Fibroblast of villous mesenchyme (primary cell): ENCODE data around the gene DTD1. TPM values are rescaled to one million over a fixed set of nuclear protein-coding genes. Genes with fewer than 3 reads are reported as not detected.

ENCODE experiments used
- DNase-seq: peaks from one replicate; pipeline ENCODE4 v3.0.0-alpha.2; 2010; ENCODE audit warnings: low read depth
- H3K4me3 ChIP-seq: 2 replicates; pipeline ENCODE4 v1.5.1; 2011; ENCODE audit warnings: low read depth, mild to moderate bottlenecking, low read length
- CTCF ChIP-seq: IDR thresholded peaks from 2 replicates; pipeline ENCODE4 v1.5.1; 2012; ENCODE audit warnings: low read depth, mild to moderate bottlenecking, low read length; ENCODE audit not compliant: insufficient read depth
- total RNA-seq: library from RNA; depleted of rRNA; stranded (reverse); fragments of >200 nt; gene quantifications from 2 replicates; pipeline ENCODE4 v1.2.3, GENCODE V29; 2012

The DTD1 gene
- total RNA-seq, 1 donor, result 47.1 TPM

DNA sequence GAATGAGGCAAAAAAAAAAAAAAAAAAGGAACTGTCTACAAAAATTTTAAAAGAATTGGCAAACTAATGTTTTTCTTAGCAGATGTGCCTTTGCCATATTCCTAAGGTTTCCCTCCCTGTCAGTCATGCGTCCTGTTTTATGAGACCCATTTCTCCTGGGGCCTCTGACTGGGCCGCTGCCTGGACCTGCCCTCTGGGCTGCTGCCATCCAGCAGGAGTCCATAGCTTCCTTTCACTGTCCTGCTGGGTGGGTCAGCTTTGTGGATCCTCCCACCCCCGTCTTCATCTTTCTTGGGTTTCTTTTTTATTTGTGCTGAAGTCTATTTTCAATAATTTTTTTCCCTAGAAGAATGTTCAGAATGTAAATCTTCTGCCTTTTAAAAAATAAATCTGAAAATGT, 114.9 kb downstream of the DTD1 start:
- H3K4me3 ChIP-seq, result no peak overlapping the region
- TF ChIP-seq CTCF, result no peak
- DNase-seq, result peak; percentile 38

- peak; percentile 88 for DNase-seq
- no peak overlapping the region for H3K4me3 ChIP-seq
- no peak for TF ChIP-seq CTCF
Observed at GRCh38 chr20:18705490-18705889, 117.6 kb downstream of the DTD1 start.

- TF ChIP-seq CTCF, result no peak
- no peak overlapping the region for H3K4me3 ChIP-seq
- peak; percentile 59 for DNase-seq
Observed at GRCh38 chr20:18705910-18706309, 118.1 kb downstream of the DTD1 start.

GRCh38 chr20:18712131-18712530, 124.3 kb downstream of the DTD1 start:
- H3K4me3 ChIP-seq, result no peak overlapping the region
- TF ChIP-seq CTCF, result no peak
- DNase-seq, result no peak

GRCh38 chr20:18712882-18713281, 125.0 kb downstream of the DTD1 start:
- TF ChIP-seq CTCF, result peak; percentile 15
- DNase-seq, result no peak
- no peak overlapping the region for H3K4me3 ChIP-seq

DNA sequence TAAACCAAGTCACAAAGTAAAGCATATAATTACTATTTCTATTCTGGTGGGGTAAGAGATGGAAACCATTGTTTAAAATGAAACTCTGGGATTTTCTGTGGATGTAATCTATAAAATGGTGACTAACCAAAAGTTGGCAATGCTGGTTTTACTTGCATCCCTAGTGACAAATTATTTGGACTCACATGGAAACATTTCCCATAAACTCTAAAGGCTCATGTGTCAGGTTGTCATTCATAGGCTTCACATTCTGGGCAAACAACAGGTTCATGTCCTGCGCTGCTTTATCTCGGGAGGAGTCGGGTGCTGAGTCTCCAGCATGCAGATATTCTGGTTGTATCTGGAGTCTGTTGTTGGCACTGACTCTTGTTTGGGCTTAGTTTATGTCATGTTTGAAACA, 127.7 kb downstream of the DTD1 start:
- no peak for DNase-seq
- H3K4me3 ChIP-seq, result no peak overlapping the region
- TF ChIP-seq CTCF, result no peak

- TF ChIP-seq CTCF, result no peak
- DNase-seq, result no peak
- no peak overlapping the region for H3K4me3 ChIP-seq
Observed at GRCh38 chr20:18717062-18717461, 129.2 kb downstream of the DTD1 start.
